Chondrocyte (in vitro differentiated cells): ENCODE data around the gene HSD11B2. TPM values are rescaled to one million over a fixed set of nuclear protein-coding genes. Genes with fewer than 3 reads are reported as not detected.

Experiments used
- DNase-seq: peaks from one replicate; pipeline ENCODE4 v3.0.0; 2021; ENCODE audit warnings: mixed read lengths, low spot score
- H3K27ac Mint-ChIP-seq: one replicate; pipeline ENCODE4 v1.8.0; 2021; ENCODE audit warnings: mild to moderate bottlenecking, moderate library complexity, mixed read lengths; ENCODE audit not compliant: unreplicated experiment
- H3K27me3 Mint-ChIP-seq: 2 replicates; pipeline ENCODE4 v1.8.0; 2021; ENCODE audit warnings: low read depth, mixed read lengths
- H3K36me3 Mint-ChIP-seq: 2 replicates; pipeline ENCODE4 v1.8.0; 2021; ENCODE audit warnings: low read depth, mixed read lengths
- H3K4me1 Mint-ChIP-seq: 2 replicates; pipeline ENCODE4 v1.8.0; 2021; ENCODE audit warnings: low read depth, mild to moderate bottlenecking, mixed read lengths
- H3K4me3 Mint-ChIP-seq: one replicate; pipeline ENCODE4 v1.8.0; 2021; ENCODE audit warnings: mild to moderate bottlenecking, moderate library complexity, mixed read lengths; ENCODE audit not compliant: unreplicated experiment
- H3K9me3 Mint-ChIP-seq: 2 replicates; pipeline ENCODE4 v1.8.0; 2021; ENCODE audit warnings: low read depth, mixed read lengths
- total RNA-seq: library from RNA; stranded (reverse); gene quantifications from 3 replicates; pipeline ENCODE4 v1.2.1, GENCODE V29; 2021
- TF ChIP-seq, protein P1 (sequence below): fragments of 200-600 bp; sonication (generic); IDR thresholded peaks from 2 replicates; pipeline ENCODE4 v1.5.0; 2021; ENCODE audit warnings: antibody characterized with exemption, mild to moderate bottlenecking, moderate library complexity

Gene HSD11B2
- total RNA-seq, 1 donor from 2014 or later: 0.20 TPM

GRCh38 chr16:67404740-67405226 lies 26.1 kb upstream of the HSD11B2 start:
- H3K27me3 Mint-ChIP-seq: no peaks in the 10 kb centered on the region
- no peak overlapping the region for H3K4me3 Mint-ChIP-seq
- TF ChIP-seq, protein P1, sequence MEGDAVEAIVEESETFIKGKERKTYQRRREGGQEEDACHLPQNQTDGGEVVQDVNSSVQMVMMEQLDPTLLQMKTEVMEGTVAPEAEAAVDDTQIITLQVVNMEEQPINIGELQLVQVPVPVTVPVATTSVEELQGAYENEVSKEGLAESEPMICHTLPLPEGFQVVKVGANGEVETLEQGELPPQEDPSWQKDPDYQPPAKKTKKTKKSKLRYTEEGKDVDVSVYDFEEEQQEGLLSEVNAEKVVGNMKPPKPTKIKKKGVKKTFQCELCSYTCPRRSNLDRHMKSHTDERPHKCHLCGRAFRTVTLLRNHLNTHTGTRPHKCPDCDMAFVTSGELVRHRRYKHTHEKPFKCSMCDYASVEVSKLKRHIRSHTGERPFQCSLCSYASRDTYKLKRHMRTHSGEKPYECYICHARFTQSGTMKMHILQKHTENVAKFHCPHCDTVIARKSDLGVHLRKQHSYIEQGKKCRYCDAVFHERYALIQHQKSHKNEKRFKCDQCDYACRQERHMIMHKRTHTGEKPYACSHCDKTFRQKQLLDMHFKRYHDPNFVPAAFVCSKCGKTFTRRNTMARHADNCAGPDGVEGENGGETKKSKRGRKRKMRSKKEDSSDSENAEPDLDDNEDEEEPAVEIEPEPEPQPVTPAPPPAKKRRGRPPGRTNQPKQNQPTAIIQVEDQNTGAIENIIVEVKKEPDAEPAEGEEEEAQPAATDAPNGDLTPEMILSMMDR: no peak
- H3K4me1 Mint-ChIP-seq: peaks cover 16% of the 10 kb centered on the region
- H3K27ac Mint-ChIP-seq: no peak overlapping the region
- H3K9me3 Mint-ChIP-seq: no peaks in the 10 kb centered on the region
- DNase-seq: no peak
- H3K36me3 Mint-ChIP-seq: peaks cover 4% of the 10 kb centered on the region

DNA sequence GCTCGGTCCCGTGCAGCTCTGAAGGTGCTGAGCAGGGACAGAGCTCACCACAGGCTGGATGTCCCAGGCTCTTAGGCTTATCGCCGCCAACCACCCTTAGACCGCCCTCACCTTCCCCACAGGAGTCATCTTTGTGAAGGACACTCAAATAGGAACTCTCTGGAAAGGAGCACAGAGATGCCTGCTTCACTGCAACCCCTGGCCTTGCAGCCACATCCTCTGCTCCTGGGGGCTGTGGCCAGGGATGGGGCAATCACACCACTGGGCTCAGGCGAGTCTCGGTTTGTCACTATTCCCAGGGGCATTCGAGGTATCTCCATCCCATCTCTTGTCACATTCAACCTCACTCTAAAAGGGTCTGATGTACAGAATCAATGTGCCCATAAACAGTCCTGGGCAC lies 25.6 kb upstream of the HSD11B2 start:
- no peaks in the 10 kb centered on the region for H3K9me3 Mint-ChIP-seq
- H3K36me3 Mint-ChIP-seq: peaks cover 4% of the 10 kb centered on the region
- DNase-seq: no peak
- H3K4me1 Mint-ChIP-seq: peaks cover 16% of the 10 kb centered on the region
- H3K27ac Mint-ChIP-seq: no peak overlapping the region
- H3K4me3 Mint-ChIP-seq: no peak overlapping the region
- TF ChIP-seq, protein P1: no peak
- no peaks in the 10 kb centered on the region for H3K27me3 Mint-ChIP-seq

DNA sequence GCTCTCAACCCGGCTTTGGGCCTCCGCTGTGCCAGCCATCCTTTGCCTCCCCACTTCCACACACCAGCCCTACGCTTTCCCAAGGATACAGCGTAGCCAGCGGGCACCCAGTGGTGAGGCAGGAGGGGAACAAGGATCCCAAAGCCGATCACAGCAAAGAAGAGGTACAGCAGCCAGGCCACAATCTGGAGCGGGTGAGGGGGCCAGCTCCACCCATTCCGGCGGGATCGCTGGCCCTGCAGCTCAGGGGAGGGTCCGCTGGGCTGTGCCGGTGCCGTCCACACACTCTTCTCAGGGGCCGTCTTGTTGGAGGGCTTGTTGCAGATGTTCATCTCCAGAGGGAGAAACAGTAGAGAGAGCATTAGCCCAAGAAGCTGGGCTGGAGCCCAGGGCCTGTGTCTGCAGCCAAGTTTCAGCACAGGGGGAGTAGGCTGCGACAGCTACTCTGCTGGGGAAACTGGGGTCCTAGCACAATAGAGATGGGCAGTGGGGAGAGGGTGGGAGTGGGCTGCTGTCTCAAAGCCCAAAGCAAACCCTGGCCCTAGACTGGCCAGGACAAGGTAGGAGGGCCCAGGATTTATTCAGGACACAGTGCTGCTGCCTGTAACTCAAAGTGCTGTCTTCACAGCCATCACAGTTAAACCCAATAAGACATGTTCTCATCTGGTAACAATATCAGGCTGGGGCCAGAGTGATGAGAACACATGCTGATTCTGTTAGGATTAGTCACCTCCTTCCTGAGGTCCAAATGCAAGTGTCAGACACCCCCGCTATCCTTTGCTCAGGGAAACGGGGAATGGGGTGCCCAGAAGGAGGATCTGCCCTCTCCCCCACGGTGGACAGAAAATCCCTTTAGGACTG lies 24.6 kb upstream of the HSD11B2 start:
- DNase-seq: no peak
- Mint-ChIP-seq H3K9me3 (no peaks in the 10 kb centered on the region), H3K4me3 (no peak overlapping the region), H3K4me1 (peaks cover 16% of the 10 kb centered on the region), H3K36me3 (peaks cover 4% of the 10 kb centered on the region), H3K27ac (peak overlapping the region; percentile 74), H3K27me3 (no peaks in the 10 kb centered on the region)
- TF ChIP-seq, protein P1: no peak

DNA sequence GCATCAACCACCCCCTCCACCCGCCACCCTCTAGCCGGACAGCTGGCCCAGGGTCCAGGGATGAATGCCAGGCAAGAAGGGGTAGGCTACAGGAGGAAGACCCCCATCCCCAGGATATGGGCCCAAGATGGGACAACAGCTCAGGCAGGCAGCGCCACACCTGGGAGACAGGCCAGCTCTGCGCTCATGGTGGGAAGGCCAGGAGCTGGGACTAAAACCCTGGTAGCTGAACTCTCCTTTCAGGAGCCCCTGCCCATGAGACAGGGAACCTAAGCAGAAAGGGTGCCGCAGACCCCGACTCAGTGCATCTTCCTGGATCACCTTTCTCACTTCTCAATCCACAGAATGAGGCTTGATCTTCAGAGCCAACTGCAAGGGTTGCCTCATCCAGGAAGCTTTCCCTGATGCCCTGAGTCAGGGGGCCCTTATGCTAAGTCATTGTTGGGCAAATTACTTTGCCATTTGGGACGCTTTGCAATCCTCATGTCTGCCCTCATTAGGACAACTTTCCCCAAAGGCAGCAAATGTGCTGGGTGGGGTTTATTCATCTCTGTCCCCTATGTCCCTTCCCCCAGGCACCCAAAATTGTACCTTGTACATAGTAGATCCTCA lies 23.6 kb upstream of the HSD11B2 start:
- Mint-ChIP-seq H3K4me1 (peaks cover 16% of the 10 kb centered on the region), H3K4me3 (no peak overlapping the region), H3K36me3 (peaks cover 4% of the 10 kb centered on the region), H3K9me3 (no peaks in the 10 kb centered on the region), H3K27ac (peak overlapping the region; percentile 74), H3K27me3 (no peaks in the 10 kb centered on the region)
- TF ChIP-seq, protein P1: no peak
- no peak for DNase-seq

GRCh38 chr16:67407788-67408452 lies 23.0 kb upstream of the HSD11B2 start:
- H3K4me3 Mint-ChIP-seq: no peak overlapping the region
- TF ChIP-seq, protein P1: no peak
- no peaks in the 10 kb centered on the region for H3K9me3 Mint-ChIP-seq
- no peaks in the 10 kb centered on the region for H3K27me3 Mint-ChIP-seq
- no peak overlapping the region for H3K27ac Mint-ChIP-seq
- peaks cover 4% of the 10 kb centered on the region for H3K36me3 Mint-ChIP-seq
- peaks cover 16% of the 10 kb centered on the region for H3K4me1 Mint-ChIP-seq
- DNase-seq: no peak
